AG10803 (cell line): ENCODE data around the gene ERG.

Experiments used
- DNase-seq: peaks from one replicate; pipeline ENCODE4 v3.0.0; 2010; ENCODE audit warnings: low read depth
- H3K4me3 ChIP-seq: 2 replicates; pipeline ENCODE4 v1.5.1; 2011; ENCODE audit warnings: mild to moderate bottlenecking, low read length, control low read depth
- CTCF ChIP-seq: conservative IDR thresholded peaks from 2 replicates; pipeline ENCODE4 v1.5.1; 2011; ENCODE audit warnings: mild to moderate bottlenecking, low read length, control low read depth, inconsistent platforms

The ERG gene

GRCh38 chr21:38470755-38471154 is 27.5 kb downstream of the ERG start:
- H3K4me3 ChIP-seq = no peak overlapping the region
- peak; percentile 30 for DNase-seq
- no peak for TF ChIP-seq CTCF

GRCh38 chr21:38469642-38470041 is 28.6 kb downstream of the ERG start:
- no peak for DNase-seq
- H3K4me3 ChIP-seq = no peak overlapping the region
- TF ChIP-seq CTCF = no peak

GRCh38 chr21:38468989-38469388 is 29.3 kb downstream of the ERG start:
- peak; percentile 17 for DNase-seq
- TF ChIP-seq CTCF = no peak

GRCh38 chr21:38467911-38468310 is 30.4 kb downstream of the ERG start:
- H3K4me3 ChIP-seq = no peak overlapping the region
- DNase-seq = no peak
- no peak for TF ChIP-seq CTCF

More at GRCh38 chr21:38468989-38469388, 29.3 kb downstream of the ERG start:
- H3K4me3 ChIP-seq = no peak overlapping the region

- TF ChIP-seq CTCF = no peak
- no peak overlapping the region for H3K4me3 ChIP-seq
- no peak for DNase-seq
These were observed 30.9 kb downstream of the ERG start for GRCh38 chr21:38467374-38467773.

- peak; percentile 46 for DNase-seq
- no peak overlapping the region for H3K4me3 ChIP-seq
- TF ChIP-seq CTCF = no peak
These were observed 38.0 kb downstream of the ERG start for GRCh38 chr21:38460171-38460742.

- no peak for TF ChIP-seq CTCF
- no peak for DNase-seq
- no peak overlapping the region for H3K4me3 ChIP-seq
These were observed 38.8 kb downstream of the ERG start for GRCh38 chr21:38459490-38459889.
